HEK293 (cell line): ENCODE data around the gene PAQR7.

Source experiments
- CTCF ChIA-PET: fragments of 350-600 bp; formaldehyde crosslinking; extraction: SDS; loops from one replicate; lab custom pipeline; 2021; ENCODE audit warnings: antibody characterized with exemption; lab: Yijun Ruan, JAX
- POLR2A ChIA-PET: fragments of 300-600 bp; formaldehyde crosslinking; extraction: SDS; loops from one replicate; lab custom pipeline; 2020; ENCODE audit warnings: antibody characterized with exemption, inconsistent platforms; lab: Yijun Ruan, JAX
- H3K27ac ChIP-seq: fragments of 200-500 bp; sonication (Bioruptor generic); 2 replicates; pipeline ENCODE4 v1.5.1; 2014; ENCODE audit warnings: low read depth, low read length, control low read depth, inconsistent platforms; ENCODE audit errors: extremely low read depth
- H3K36me3 ChIP-seq, 2 experiments: fragments of 200-500 bp in 1 of 2; sonication (Bioruptor generic) in 1 of 2; 1 replicate in 1 of 2; 2 replicates in 1 of 2; pipeline ENCODE4 v1.5.1; 2014 to 2017; ENCODE audit warnings: inconsistent platforms in 2 of 2, low read length in 2 of 2; ENCODE audit not compliant: control insufficient read depth in 2 of 2, insufficient read depth in 1 of 2
- H3K4me1 ChIP-seq: fragments of 200-500 bp; sonication (Bioruptor generic); 2 replicates; pipeline ENCODE4 v1.5.1; 2014; ENCODE audit warnings: mild to moderate bottlenecking, low read length, inconsistent platforms; ENCODE audit not compliant: control insufficient read depth, insufficient read depth
- H3K4me3 ChIP-seq: 2 replicates; pipeline ENCODE4 v1.5.1; 2011; ENCODE audit warnings: low read depth, mild to moderate bottlenecking, control low read depth, low read length, moderate library complexity
- H3K9me3 ChIP-seq: fragments of 200-500 bp; sonication (Bioruptor generic); 2 replicates; pipeline ENCODE4 v1.5.1; 2014; ENCODE audit warnings: low read depth, low read length, inconsistent platforms; ENCODE audit not compliant: control insufficient read depth, insufficient read depth
- GLIS1 ChIP-seq: fragments of 450-650 bp; formaldehyde crosslinking; IDR thresholded peaks from 2 replicates; pipeline ENCODE4 v1.5.1; 2016; ENCODE audit warnings: missing biosample characterization, missing genetic modification characterization
- KLF8 ChIP-seq: fragments of 450-650 bp; formaldehyde crosslinking; IDR thresholded peaks from 2 replicates; pipeline ENCODE4 v1.5.1; 2016; ENCODE audit warnings: missing biosample characterization, missing genetic modification characterization
- KLF9 ChIP-seq: fragments of 450-650 bp; formaldehyde crosslinking; IDR thresholded peaks from 2 replicates; pipeline ENCODE4 v1.5.1; 2016; ENCODE audit warnings: missing biosample characterization, missing genetic modification characterization, low read depth
- PRDM1 ChIP-seq: fragments of 450-650 bp; formaldehyde crosslinking; IDR thresholded peaks from 2 replicates; pipeline ENCODE4; 2016; ENCODE audit warnings: missing biosample characterization, missing genetic modification characterization
- ZFHX2 ChIP-seq: fragments of 450-650 bp; formaldehyde crosslinking; conservative IDR thresholded peaks from 2 replicates; pipeline ENCODE4 v1.5.1; 2016; ENCODE audit warnings: missing biosample characterization, missing genetic modification characterization
- ZNF19 ChIP-seq: fragments of 450-650 bp; formaldehyde crosslinking; IDR thresholded peaks from 2 replicates; pipeline ENCODE4; 2016; ENCODE audit warnings: missing biosample characterization, missing genetic modification characterization, low read depth
- ZNF223 ChIP-seq: fragments of 450-650 bp; formaldehyde crosslinking; IDR thresholded peaks from 2 replicates; pipeline ENCODE4 v1.5.1; 2016; ENCODE audit warnings: missing biosample characterization, missing genetic modification characterization
- ZNF324 ChIP-seq: fragments of 450-650 bp; formaldehyde crosslinking; IDR thresholded peaks from 2 replicates; pipeline ENCODE4 v1.5.1; 2016; ENCODE audit warnings: missing biosample characterization, missing genetic modification characterization
- ZNF610 ChIP-seq: fragments of 450-650 bp; formaldehyde crosslinking; IDR thresholded peaks from 2 replicates; pipeline ENCODE4 v1.5.1; 2016; ENCODE audit warnings: missing biosample characterization, missing genetic modification characterization, borderline replicate concordance
- ZNF677 ChIP-seq: fragments of 450-650 bp; IDR thresholded peaks from 2 replicates; pipeline ENCODE4 v1.5.0; 2018; ENCODE audit warnings: missing biosample characterization, mild to moderate bottlenecking, missing genetic modification characterization, moderate library complexity
- ZNF843 ChIP-seq: fragments of 450-650 bp; formaldehyde crosslinking; IDR thresholded peaks from 2 replicates; pipeline ENCODE4 v1.5.1; 2016; ENCODE audit warnings: missing biosample characterization, missing genetic modification characterization
- ZXDB ChIP-seq: fragments of 450-650 bp; formaldehyde crosslinking; IDR thresholded peaks from 2 replicates; pipeline ENCODE4 v1.5.1; 2016; ENCODE audit warnings: missing biosample characterization, missing genetic modification characterization
- TF ChIP-seq, protein P1 (sequence below): fragments of 450-650 bp; formaldehyde crosslinking; IDR thresholded peaks from 2 replicates; pipeline ENCODE4 v1.5.1; 2016; ENCODE audit warnings: missing biosample characterization, missing genetic modification characterization
- TF ChIP-seq, protein P2 (sequence below): fragments of 450-650 bp; IDR thresholded peaks from 2 replicates; pipeline ENCODE4 v1.5.1; 2018; ENCODE audit warnings: missing biosample characterization, mild to moderate bottlenecking, missing genetic modification characterization
- TF ChIP-seq, protein P3 (sequence below): fragments of 450-650 bp; formaldehyde crosslinking; IDR thresholded peaks from 2 replicates; pipeline ENCODE4 v1.5.1; 2016; ENCODE audit warnings: missing biosample characterization, missing genetic modification characterization
- TF ChIP-seq, protein P4 (sequence below): fragments of 450-650 bp; formaldehyde crosslinking; IDR thresholded peaks from 2 replicates; pipeline ENCODE4 v1.5.1; 2016; ENCODE audit warnings: missing biosample characterization, missing genetic modification characterization

PAQR7 gene

DNA sequence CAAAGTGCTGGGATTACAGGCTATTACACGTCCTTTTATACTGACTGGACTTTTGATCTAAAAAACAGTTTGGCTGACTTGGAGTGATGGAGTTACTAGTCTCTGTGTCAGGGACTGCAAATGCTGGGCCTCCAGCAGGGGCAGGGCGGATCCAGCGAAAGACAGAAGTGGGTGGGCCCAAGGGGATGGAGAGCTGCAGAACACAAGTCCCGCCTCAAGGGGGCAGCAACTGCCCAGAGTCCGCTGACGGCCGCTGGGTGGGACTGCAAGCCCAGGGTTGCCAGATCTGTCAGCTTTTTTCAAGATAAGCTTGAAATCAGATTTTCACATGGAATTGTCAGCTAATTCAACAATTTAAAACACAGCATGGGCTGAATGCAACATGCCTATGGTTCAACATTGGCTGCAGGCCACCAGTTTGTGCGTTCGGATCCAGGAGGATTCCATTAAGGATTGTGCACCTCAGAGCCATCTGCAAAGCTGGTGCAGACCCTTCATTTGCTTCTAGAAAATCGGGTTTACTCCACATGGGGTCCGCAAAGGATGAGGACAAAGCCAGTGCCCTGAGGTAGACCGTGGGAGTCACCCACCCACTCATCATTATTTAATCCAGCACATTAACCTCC is 20.0 kb upstream of the PAQR7 start (continued):
- TF ChIP-seq ZXDB (peak; percentile 76), KLF8 (tag by site-specific recombination) (peak; percentile 52; the same call in 1 of the 2 replicates), ZFHX2 (tag by site-specific recombination) (peak; percentile 62; the same call in 1 of the 2 replicates), KLF9 (tag by site-specific recombination) (peak; percentile 74)
- TF ChIP-seq, protein P1, sequence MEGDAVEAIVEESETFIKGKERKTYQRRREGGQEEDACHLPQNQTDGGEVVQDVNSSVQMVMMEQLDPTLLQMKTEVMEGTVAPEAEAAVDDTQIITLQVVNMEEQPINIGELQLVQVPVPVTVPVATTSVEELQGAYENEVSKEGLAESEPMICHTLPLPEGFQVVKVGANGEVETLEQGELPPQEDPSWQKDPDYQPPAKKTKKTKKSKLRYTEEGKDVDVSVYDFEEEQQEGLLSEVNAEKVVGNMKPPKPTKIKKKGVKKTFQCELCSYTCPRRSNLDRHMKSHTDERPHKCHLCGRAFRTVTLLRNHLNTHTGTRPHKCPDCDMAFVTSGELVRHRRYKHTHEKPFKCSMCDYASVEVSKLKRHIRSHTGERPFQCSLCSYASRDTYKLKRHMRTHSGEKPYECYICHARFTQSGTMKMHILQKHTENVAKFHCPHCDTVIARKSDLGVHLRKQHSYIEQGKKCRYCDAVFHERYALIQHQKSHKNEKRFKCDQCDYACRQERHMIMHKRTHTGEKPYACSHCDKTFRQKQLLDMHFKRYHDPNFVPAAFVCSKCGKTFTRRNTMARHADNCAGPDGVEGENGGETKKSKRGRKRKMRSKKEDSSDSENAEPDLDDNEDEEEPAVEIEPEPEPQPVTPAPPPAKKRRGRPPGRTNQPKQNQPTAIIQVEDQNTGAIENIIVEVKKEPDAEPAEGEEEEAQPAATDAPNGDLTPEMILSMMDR (tag by site-specific recombination): peak; percentile 97
- TF ChIP-seq, protein P2, sequence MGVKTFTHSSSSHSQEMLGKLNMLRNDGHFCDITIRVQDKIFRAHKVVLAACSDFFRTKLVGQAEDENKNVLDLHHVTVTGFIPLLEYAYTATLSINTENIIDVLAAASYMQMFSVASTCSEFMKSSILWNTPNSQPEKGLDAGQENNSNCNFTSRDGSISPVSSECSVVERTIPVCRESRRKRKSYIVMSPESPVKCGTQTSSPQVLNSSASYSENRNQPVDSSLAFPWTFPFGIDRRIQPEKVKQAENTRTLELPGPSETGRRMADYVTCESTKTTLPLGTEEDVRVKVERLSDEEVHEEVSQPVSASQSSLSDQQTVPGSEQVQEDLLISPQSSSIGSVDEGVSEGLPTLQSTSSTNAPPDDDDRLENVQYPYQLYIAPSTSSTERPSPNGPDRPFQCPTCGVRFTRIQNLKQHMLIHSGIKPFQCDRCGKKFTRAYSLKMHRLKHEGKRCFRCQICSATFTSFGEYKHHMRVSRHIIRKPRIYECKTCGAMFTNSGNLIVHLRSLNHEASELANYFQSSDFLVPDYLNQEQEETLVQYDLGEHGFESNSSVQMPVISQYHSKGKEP (tag by site-specific recombination): peak; percentile 18; the same call in 1 of the 2 replicates

DNA sequence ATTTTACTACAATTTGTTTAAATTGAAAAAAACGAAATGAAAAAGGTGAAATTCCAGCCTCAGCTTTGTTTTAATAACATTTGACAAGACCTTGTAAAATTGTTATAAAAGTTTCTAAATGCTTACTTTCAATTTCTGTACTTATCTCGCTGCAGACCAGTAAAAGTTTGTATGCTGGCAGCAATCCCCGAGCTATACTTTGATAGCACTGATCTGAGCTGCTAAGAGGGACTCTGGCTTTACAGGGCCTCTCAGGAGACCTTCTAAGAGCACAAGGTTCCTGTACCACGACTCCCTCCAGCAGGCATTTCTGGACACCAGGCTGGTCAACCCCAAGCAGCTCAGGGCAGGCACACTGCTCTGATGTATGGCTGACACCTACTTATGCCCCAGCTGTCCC is 17.6 kb upstream of the PAQR7 start:
- Histone ChIP-seq H3K4me3 (no peak overlapping the region), H3K27ac (no peak overlapping the region), H3K36me3 (peaks cover 0 to 32% of the 10 kb centered on the region in 2 experiments; a peak in 2 of 3 replicates), H3K9me3 (no peaks in the 10 kb centered on the region), H3K4me1 (no peaks in the 10 kb centered on the region)
- CTCF ChIA-PET: interaction anchor here (0.6 to 3.3 kb wide), 9 partner anchors 10 to 251 kb away, joined by 3 to 13 read pairs (median 5); partner anchors contain the start of gene PAFAH2
- POLR2A ChIA-PET: interaction anchor here (1.0 kb wide), 1 partner anchor 18 kb away, joined by 3 read pairs; the partner anchor contains the start of gene PAQR7
- TF ChIP-seq PRDM1 (peak; percentile 54; the same call in 1 of the 2 replicates), ZNF324 (tag by site-specific recombination) (no peak), ZNF677 (no peak), ZNF610 (tag by site-specific recombination) (no peak)

DNA sequence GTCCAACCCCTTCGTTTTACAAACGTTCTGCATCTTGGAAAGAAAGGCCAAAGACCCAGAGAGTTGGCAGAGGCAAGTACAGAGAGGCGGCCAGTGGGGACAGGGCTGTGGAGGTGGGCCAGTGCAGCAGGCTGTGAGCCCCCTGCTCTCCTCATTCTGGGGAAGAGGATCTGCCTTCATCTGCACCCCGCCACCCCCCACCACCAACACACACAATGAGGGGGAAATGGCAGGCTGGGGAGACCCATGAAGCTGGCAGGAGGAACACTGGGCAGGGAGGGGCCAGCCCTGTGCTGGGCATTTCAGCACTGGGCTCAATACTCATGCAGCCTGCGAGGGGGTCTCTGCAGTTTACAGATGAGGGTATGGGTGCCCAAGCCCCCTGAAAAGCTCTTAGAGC is 16.1 kb upstream of the PAQR7 start:
- POLR2A ChIA-PET: interaction anchor here (0.6 to 1.1 kb wide), 7 partner anchors 13 to 133 kb away, joined by 3 to 11 read pairs (median 4); no protein-coding TSS in a partner anchor
- H3K27ac ChIP-seq: no peak overlapping the region

More for the DNA sequence above, 16.1 kb upstream of the PAQR7 start:
- TF ChIP-seq, protein P3, sequence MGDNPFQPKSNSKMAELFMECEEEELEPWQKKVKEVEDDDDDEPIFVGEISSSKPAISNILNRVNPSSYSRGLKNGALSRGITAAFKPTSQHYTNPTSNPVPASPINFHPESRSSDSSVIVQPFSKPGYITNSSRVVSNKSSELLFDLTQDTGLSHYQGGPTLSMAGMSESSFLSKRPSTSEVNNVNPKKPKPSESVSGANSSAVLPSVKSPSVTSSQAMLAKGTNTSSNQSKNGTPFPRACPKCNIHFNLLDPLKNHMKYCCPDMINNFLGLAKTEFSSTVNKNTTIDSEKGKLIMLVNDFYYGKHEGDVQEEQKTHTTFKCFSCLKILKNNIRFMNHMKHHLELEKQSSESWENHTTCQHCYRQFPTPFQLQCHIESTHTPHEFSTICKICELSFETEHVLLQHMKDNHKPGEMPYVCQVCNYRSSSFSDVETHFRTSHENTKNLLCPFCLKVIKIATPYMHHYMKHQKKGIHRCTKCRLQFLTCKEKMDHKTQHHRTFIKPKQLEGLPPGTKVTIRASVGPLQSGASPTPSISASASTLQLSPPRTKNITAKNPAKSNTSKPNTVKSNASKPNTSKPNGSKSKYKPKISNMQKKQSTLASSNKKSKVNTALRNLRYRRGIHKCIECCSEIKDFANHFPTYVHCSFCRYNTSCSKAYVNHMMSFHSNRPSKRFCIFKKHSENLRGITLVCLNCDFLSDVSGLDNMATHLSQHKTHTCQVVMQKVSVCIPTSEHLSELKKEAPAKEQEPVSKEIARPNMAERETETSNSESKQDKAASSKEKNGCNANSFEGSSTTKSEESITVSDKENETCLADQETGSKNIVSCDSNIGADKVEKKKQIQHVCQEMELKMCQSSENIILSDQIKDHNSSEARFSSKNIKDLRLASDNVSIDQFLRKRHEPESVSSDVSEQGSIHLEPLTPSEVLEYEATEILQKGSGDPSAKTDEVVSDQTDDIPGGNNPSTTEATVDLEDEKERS: no peak
- no peak for TF ChIP-seq ZNF223 (tag by site-specific recombination)
- no peak for TF ChIP-seq GLIS1 (tag by site-specific recombination)
- TF ChIP-seq ZNF19 (tag by site-specific recombination): no peak
- no peak for TF ChIP-seq ZNF843 (tag by site-specific recombination)
- TF ChIP-seq, protein P4, sequence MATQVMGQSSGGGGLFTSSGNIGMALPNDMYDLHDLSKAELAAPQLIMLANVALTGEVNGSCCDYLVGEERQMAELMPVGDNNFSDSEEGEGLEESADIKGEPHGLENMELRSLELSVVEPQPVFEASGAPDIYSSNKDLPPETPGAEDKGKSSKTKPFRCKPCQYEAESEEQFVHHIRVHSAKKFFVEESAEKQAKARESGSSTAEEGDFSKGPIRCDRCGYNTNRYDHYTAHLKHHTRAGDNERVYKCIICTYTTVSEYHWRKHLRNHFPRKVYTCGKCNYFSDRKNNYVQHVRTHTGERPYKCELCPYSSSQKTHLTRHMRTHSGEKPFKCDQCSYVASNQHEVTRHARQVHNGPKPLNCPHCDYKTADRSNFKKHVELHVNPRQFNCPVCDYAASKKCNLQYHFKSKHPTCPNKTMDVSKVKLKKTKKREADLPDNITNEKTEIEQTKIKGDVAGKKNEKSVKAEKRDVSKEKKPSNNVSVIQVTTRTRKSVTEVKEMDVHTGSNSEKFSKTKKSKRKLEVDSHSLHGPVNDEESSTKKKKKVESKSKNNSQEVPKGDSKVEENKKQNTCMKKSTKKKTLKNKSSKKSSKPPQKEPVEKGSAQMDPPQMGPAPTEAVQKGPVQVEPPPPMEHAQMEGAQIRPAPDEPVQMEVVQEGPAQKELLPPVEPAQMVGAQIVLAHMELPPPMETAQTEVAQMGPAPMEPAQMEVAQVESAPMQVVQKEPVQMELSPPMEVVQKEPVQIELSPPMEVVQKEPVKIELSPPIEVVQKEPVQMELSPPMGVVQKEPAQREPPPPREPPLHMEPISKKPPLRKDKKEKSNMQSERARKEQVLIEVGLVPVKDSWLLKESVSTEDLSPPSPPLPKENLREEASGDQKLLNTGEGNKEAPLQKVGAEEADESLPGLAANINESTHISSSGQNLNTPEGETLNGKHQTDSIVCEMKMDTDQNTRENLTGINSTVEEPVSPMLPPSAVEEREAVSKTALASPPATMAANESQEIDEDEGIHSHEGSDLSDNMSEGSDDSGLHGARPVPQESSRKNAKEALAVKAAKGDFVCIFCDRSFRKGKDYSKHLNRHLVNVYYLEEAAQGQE (tag by site-specific recombination): no peak
- CTCF ChIA-PET: interaction anchor here (0.6 to 3.3 kb wide), 3 partner anchors 68 to 144 kb away, joined by 5 to 13 read pairs (median 8); partner anchors contain the start of gene PAFAH2
- peaks cover 0 to 20% of the 10 kb centered on the region in 2 experiments; a peak in 2 of 3 replicates for H3K36me3 ChIP-seq
- H3K4me1 ChIP-seq: no peaks in the 10 kb centered on the region
- H3K4me3 ChIP-seq: no peak overlapping the region
- H3K9me3 ChIP-seq: no peaks in the 10 kb centered on the region
